GM18499 (cell line): ENCODE data around the gene RPL11.
A peak's percentile ranks its signal among the peaks of the same experiment; 100 is the strongest.
"Not testable (repeated sequence)": the region's sequence is repeated elsewhere in the genome, so short reads cannot be mapped to it uniquely, and the experiment has no call there.

Experiments used
- ATAC-seq: cut with Tn5 transposase; IDR thresholded peaks from one replicate; pipeline ENCODE4 v1.9.1; 2021; ENCODE audit warnings: moderate number of reproducible peaks; ENCODE audit not compliant: insufficient read depth, unreplicated experiment

The RPL11 gene

GRCh38 chr1:23727362-23727811 is 35.8 kb downstream of the RPL11 start:
- ATAC-seq, result no peak

DNA sequence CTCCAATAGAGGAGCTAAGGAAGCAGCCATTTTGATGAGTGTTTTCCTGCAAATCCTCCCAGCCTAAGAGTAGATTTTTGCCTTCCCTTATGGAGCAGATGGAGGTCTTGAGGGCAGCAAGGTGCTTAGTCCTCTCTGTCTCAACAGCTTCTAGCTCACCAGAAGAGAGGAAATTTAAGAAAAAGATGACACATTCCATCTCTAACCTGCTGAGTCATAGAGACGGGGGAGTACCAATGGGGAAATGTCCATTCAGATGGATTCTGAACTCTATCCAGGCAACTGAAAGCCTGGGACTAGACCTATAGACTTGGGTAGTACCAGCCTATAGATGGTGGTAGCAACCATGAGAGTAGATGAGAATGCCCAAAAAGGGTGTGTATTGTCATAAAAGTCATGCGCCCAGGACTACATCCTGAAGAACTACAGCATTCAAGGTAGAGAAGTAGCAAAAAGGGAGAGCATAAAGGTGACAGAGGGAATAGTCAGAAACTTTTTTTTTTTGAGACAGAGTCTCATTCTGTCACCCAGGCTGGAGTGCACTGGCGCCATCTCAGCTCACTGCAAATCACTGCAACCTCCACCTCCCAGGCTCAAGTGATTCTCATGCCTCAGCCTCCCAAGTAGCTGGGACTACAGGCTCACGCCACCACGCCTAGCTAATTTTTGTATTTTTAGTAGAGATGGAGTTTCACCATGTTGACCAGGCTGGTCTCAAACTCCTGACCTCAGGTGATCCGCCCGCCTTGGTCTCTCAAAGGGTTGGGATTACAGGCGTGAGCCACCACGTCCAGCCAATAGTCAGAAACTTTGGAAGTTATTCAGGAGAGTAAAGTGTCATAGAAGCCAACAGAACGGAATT is 41.0 kb downstream of the RPL11 start:
- ATAC-seq, result no peak

- not testable (repeated sequence) for ATAC-seq
These were observed 41.7 kb downstream of the RPL11 start for GRCh38 chr1:23733281-23733680.

DNA sequence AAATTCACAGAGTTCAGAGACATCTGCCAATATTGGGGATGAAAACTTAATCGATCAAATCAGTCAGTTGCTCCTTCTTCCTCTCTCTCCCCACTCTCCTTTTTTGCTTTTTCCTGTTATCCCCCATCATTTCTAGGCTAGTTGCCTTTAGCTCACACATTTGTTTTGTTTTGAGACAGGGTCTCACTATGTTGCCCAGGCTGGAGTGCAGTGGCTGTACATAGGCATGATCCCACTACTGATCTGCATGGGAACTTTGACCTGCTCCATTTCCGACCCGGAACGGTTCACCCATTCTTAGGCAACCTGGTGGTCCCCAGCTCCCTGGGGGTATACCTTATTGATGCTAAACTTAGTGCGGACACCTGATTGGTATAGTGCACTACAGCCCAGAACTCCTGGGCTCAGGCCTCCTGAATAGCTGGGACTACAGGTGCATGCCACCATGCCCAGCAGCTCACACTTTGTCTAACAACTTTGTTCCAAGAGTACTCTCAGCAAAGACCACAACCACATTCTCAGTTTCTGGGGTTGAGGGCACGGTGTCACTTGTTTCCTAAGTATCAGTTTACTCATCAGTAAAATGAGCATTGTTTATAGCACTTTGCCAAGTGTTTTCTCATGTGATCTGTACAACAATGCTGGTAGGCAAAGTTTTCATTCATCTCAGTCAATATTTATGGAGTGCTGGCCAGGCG is 45.0 kb downstream of the RPL11 start:
- no peak for ATAC-seq

DNA sequence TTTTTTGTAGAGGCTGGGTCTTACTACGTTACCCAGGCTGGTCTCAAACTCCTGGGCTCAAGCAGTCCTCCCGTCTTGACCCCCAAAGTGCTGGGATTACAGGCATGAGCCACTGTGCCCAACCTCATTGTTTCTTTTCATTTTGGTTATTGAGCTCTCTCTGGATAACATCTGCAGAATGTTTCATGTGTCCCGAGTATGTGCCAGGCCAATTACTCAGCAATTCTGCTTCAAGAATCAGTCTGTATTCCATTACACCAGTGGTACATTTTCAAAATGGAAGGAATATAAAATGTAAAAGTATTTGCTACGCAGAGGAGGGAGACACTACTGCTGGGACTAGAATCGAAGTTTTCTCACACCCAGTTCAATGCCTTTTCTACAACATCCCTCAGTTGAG is 50.0 kb downstream of the RPL11 start:
- ATAC-seq, result no peak

- ATAC-seq, result no peak
These were observed 51.2 kb downstream of the RPL11 start for GRCh38 chr1:23742670-23743286.

- peak; percentile 52 for ATAC-seq
These were observed 51.9 kb downstream of the RPL11 start, which contains the start of gene ELOA for GRCh38 chr1:23743287-23744152. TSS of gene ELOA (plus strand) at chr1:23743471. CDS start at chr1:23743504, 33 bp downstream.

GRCh38 chr1:23745515-23745914 is 53.9 kb downstream of the RPL11 start:
- no peak for ATAC-seq
